Measurements from ENCODE around the gene SCARB2. TPM values are rescaled to one million over a fixed set of nuclear protein-coding genes. Genes with fewer than 3 reads are reported as not detected.

SCARB2 gene
- total and polyA plus RNA-seq, 12 donors: 76.6 to 199 (median 105) TPM

GRCh38 chr4:76210452-76210851 is 3.2 kb downstream of the SCARB2 start:
- H3K36me3 ChIP-seq: no peaks in the 10 kb centered on the region
- H3K27me3 ChIP-seq: no peaks in the 10 kb centered on the region
- peak overlapping the region; percentile 16 to 97 (median 94) for H3K27ac ChIP-seq
- ATAC-seq (no peak), DNase-seq (no peak)
- WGBS, 2 donors: 27 to 44% methylated on average over 4 of the region's 4 CpGs
- TF ChIP-seq, protein P1, sequence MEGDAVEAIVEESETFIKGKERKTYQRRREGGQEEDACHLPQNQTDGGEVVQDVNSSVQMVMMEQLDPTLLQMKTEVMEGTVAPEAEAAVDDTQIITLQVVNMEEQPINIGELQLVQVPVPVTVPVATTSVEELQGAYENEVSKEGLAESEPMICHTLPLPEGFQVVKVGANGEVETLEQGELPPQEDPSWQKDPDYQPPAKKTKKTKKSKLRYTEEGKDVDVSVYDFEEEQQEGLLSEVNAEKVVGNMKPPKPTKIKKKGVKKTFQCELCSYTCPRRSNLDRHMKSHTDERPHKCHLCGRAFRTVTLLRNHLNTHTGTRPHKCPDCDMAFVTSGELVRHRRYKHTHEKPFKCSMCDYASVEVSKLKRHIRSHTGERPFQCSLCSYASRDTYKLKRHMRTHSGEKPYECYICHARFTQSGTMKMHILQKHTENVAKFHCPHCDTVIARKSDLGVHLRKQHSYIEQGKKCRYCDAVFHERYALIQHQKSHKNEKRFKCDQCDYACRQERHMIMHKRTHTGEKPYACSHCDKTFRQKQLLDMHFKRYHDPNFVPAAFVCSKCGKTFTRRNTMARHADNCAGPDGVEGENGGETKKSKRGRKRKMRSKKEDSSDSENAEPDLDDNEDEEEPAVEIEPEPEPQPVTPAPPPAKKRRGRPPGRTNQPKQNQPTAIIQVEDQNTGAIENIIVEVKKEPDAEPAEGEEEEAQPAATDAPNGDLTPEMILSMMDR (IDR thresholded peaks at IDR 0.05): no peak
- peaks cover 24 to 89% (median 85%) of the 10 kb centered on the region in 9 donors for H3K4me1 ChIP-seq
- H3K9me3 ChIP-seq: no peaks in the 10 kb centered on the region
- intact Hi-C loops (cut with DNase I): loop anchor here in 4 of 10 donors (5.0 to 10.0 kb wide), 4 partner anchors 42 to 864 kb away; partner anchors contain the start of genes CCNI (in 1 of the 4), FAM47E (in 1 of the 4), NUP54 (in 1 of the 4) and STBD1 (in 1 of the 4)
- H3K4me3 ChIP-seq: peak overlapping the region in 5 of 10 donors; percentile 7 to 95 (median 90)

DNA sequence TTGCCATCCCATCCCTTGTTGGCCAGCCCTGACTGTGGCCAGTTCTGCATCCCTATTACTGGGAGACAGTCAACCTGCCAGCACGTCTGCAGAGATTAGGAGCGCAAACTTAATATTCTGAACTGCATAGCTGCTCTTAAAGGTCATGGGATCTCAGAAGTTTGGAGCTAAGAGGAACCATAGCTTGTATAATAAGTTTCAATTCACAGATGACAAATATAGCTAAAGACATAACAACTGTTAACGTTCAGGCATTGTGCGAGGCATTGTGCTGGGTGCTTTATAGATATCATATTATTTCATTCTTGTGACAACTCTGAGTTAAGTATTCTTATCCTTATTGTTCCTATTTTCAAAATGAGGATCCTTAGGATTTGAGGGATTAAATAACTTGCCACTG is 3.7 kb downstream of the SCARB2 start:
- intact Hi-C loops (cut with DNase I): loop anchor here in 4 of 10 donors (5.0 to 10.0 kb wide), 4 partner anchors 42 to 865 kb away; partner anchors contain the start of genes CCNI (in 1 of the 4), FAM47E (in 1 of the 4), NUP54 (in 1 of the 4) and STBD1 (in 1 of the 4)
- no peaks in the 10 kb centered on the region for H3K27me3 ChIP-seq
- DNase-seq (no peak), ATAC-seq (no peak)
- H3K27ac ChIP-seq: peak overlapping the region; percentile 16 to 97 (median 94)
- H3K36me3 ChIP-seq: no peaks in the 10 kb centered on the region
- TF ChIP-seq, protein P1 (IDR thresholded peaks at IDR 0.05): no peak
- H3K9me3 ChIP-seq: no peaks in the 10 kb centered on the region
- 60 to 70% methylated on average over 4 of the region's 4 CpGs for WGBS, 2 donors
- peaks cover 24 to 88% (median 83%) of the 10 kb centered on the region in 9 donors for H3K4me1 ChIP-seq
- H3K4me3 ChIP-seq: peak overlapping the region in 1 of 10 donors; percentile 90

- TF ChIP-seq, protein P1 (IDR thresholded peaks at IDR 0.05): no peak
- intact Hi-C loops (cut with DNase I): no loop called here
- Histone ChIP-seq H3K27ac (peak overlapping the region; percentile 44 to 97 (median 94)), H3K36me3 (no peaks in the 10 kb centered on the region), H3K4me3 (peak overlapping the region in 9 of 10 donors; percentile 2 to 37 (median 31)), H3K27me3 (no peaks in the 10 kb centered on the region), H3K4me1 (peaks cover 24 to 95% (median 87%) of the 10 kb centered on the region in 9 donors), H3K9me3 (no peaks in the 10 kb centered on the region)
- ATAC-seq (peak; percentile 91 to 95 (median 94)), DNase-seq (peak; percentile 68 to 89)
- 15 to 19% methylated on average over 9 of the region's 9 CpGs for WGBS, 2 donors
Observed at GRCh38 chr4:76208005-76208765, 5.4 kb downstream of the SCARB2 start.

DNA sequence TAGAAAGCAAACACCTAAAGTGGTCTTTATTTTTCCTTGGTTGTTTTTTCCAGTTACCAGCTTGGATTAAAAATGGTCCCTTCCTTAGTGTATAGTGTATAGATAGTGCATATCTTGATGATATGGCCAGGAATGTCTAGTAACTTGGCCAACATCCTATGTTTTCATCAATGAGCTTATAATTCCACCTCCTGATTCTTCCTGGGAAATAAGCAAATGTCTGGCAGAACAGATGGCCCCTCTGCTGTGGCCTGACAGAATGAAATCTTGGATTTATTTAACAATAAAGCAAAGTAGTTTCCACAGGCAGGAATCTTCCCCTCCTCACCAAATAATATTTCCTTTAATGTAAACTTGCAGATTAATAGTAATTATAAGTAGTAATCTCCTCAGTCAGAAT is 6.1 kb downstream of the SCARB2 start:
- Histone ChIP-seq H3K4me1 (peaks cover 24 to 98% (median 89%) of the 10 kb centered on the region in 9 donors), H3K9me3 (no peaks in the 10 kb centered on the region), H3K36me3 (no peaks in the 10 kb centered on the region), H3K4me3 (peak overlapping the region in 3 of 10 donors; percentile 8 to 37 (median 30)), H3K27me3 (no peaks in the 10 kb centered on the region), H3K27ac (peak overlapping the region in 9 of 10 donors; percentile 57 to 97 (median 95))
- DNase-seq (no peak), ATAC-seq (no peak)
- TF ChIP-seq, protein P1 (IDR thresholded peaks at IDR 0.05): no peak
- intact Hi-C loops (cut with DNase I): no loop called here
